Naive B cell (primary cell): ENCODE results near the gene RCOR3. TPM values are rescaled to one million over a fixed set of nuclear protein-coding genes. Genes with fewer than 3 reads are reported as not detected.
"Not testable (repeated sequence)": the region's sequence is repeated elsewhere in the genome, so short reads cannot be mapped to it uniquely, and the experiment has no call there.

Source experiments
- ATAC-seq, 2 donors: fragments of 150-1000 bp; cut with Tn5 transposase; 2 replicates each; pipeline ENCODE4 v1.10.0; 2021; ENCODE audit warnings: low read depth in 2 of 2, mild to moderate bottlenecking in 2 of 2, moderate library complexity in 2 of 2
- DNase-seq: peaks from one replicate; pipeline ENCODE4 v3.0.0; 2022
- H3K27ac Mint-ChIP-seq, 6 donors: one replicate each; pipeline ENCODE4 v1.8.0; 2020 to 2022; ENCODE audit warnings: mild to moderate bottlenecking in 6 of 6, mixed read lengths in 6 of 6, moderate library complexity in 5 of 6, inconsistent platforms in 2 of 6
- H3K27me3 Mint-ChIP-seq, 3 donors: one replicate each; pipeline ENCODE4 v1.8.0; 2021 to 2022; ENCODE audit warnings: mixed read lengths in 3 of 3, mild to moderate bottlenecking in 1 of 3
- H3K36me3 Mint-ChIP-seq, 2 donors: one replicate each; pipeline ENCODE4 v1.8.0; 2020 to 2022; ENCODE audit warnings: mixed read lengths in 2 of 2, inconsistent platforms in 1 of 2, mild to moderate bottlenecking in 1 of 2
- H3K4me1 Mint-ChIP-seq, 3 donors: one replicate each; pipeline ENCODE4 v1.8.0; 2020 to 2022; ENCODE audit warnings: mixed read lengths in 3 of 3, inconsistent platforms in 1 of 3, mild to moderate bottlenecking in 1 of 3, moderate library complexity in 1 of 3
- H3K4me3 Mint-ChIP-seq, 8 donors: one replicate each; pipeline ENCODE4 v1.8.0; 2020 to 2022; ENCODE audit warnings: mild to moderate bottlenecking in 8 of 8, mixed read lengths in 8 of 8, moderate library complexity in 8 of 8, inconsistent platforms in 2 of 8
- H3K9me3 Mint-ChIP-seq, 7 donors: one replicate each; pipeline ENCODE4 v1.8.0; 2020 to 2022; ENCODE audit warnings: mixed read lengths in 7 of 7, mild to moderate bottlenecking in 5 of 7, inconsistent platforms in 2 of 7, moderate library complexity in 1 of 7
- polyA plus RNA-seq, 6 donors: library from polyadenylated mRNA; unstranded; fragments of 300-500 nt; fragmentation: Illumina TruSeq; gene quantifications; one replicate each; pipeline ENCODE4 v1.2.3, GENCODE V29; 2021; ENCODE audit warnings: low read depth in 6 of 6

RCOR3 gene
- polyA plus RNA-seq, 6 donors from 2014 or later = 16.6 to 43.1 (median 29.5) TPM

DNA sequence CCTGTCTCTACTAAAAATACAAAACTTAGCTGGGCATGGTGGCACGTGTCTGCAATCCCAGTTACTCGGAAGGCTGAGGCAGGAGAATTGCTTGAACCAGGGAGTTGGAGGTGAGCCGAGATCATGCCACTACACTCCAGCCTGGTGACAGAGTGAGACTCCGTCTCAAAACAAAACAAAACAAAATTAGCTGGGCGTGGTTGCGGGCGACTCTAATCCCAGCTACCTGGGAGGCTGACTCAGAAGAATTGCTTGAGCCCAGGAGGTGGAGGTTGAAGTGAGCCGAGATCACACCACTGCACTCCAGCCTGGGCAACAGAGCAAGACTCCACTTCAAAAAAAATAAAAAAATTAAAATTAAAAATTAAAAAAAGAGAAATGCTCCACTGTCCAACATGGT, 18.6 kb upstream of the RCOR3 start:
- not testable (repeated sequence) for H3K36me3 Mint-ChIP-seq, H3K9me3 Mint-ChIP-seq, ATAC-seq, H3K4me3 Mint-ChIP-seq, H3K27ac Mint-ChIP-seq, DNase-seq, H3K4me1 Mint-ChIP-seq
- H3K27me3 Mint-ChIP-seq = peaks cover 5 to 13% (median 8%) of the 10 kb centered on the region in 3 donors

DNA sequence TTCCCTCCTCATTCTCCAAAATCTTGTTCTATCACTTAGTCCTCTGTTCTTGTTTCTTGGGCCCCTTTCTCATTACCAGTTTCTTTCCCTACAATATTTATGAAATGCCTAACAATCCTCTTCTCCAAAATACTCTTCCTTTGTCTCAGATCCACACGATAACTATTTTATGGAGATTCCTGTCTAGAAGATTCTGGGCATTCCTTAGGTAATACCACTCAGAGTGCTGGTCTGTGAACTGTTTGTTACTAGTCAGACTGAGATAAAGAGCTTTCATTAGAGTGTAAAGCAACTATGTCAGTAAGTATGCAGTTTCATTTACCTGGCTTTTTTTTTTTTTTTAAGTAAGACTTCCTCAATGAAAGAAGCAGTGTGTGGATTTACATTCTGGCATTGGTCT, 18.1 kb upstream of the RCOR3 start:
- H3K27ac Mint-ChIP-seq = no peak overlapping the region
- no peak for ATAC-seq

DNA sequence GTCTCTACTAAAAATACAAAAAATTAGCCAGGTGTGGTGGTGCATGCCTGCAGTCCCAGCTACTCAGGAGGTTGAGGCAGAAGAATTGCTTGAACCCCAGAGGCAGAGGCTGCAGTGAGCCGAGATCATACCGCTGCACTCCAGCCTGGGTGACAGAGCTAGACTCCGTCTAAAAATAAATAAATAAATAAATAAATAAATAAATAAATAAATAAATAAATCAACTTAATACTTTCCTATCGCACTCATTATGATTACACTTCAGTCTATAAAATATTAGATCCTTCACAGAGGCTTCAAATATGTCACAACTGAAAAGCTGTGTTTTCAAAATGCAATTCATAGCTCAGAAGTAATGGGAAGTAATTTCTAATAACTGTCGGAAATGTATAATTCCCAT, 15.5 kb upstream of the RCOR3 start:
- not testable (repeated sequence) for H3K4me1 Mint-ChIP-seq, H3K9me3 Mint-ChIP-seq, H3K27ac Mint-ChIP-seq, ATAC-seq, H3K36me3 Mint-ChIP-seq, H3K4me3 Mint-ChIP-seq, DNase-seq
- H3K27me3 Mint-ChIP-seq = peaks cover 5 to 13% (median 13%) of the 10 kb centered on the region in 3 donors

More for the DNA sequence above, 18.1 kb upstream of the RCOR3 start:
- Mint-ChIP-seq H3K4me1 (no peaks in the 10 kb centered on the region), H3K9me3 (peaks cover 0 to 5% (median 0%) of the 10 kb centered on the region in 7 donors), H3K27me3 (peaks cover 5 to 13% (median 13%) of the 10 kb centered on the region in 3 donors), H3K36me3 (peaks cover 0 to 7% of the 10 kb centered on the region in 2 donors), H3K4me3 (no peak overlapping the region)
- no peak for DNase-seq

DNA sequence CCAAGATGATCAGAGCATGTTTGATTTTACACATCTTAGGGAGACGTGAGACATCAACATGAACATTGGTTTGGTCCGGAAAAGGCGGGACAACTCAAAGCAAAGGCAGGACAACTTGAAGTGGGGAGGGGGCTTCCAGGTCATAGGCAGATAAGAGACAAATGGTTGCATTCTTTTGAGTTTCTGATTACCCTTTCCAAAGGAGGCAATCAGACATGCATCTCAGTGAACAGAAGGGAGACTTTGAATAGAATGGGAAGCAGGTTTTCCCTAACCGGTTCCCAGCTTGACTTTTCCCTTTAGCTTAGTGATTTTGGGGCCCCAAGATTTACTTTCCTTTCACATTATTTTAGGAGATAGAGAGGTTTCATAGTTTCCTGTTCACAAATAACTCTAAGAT, 12.6 kb upstream of the RCOR3 start:
- not testable (repeated sequence) for DNase-seq, H3K9me3 Mint-ChIP-seq, H3K4me3 Mint-ChIP-seq, H3K4me1 Mint-ChIP-seq, H3K36me3 Mint-ChIP-seq, ATAC-seq, H3K27ac Mint-ChIP-seq
- H3K27me3 Mint-ChIP-seq = peaks cover 0 to 17% (median 4%) of the 10 kb centered on the region in 3 donors

DNA sequence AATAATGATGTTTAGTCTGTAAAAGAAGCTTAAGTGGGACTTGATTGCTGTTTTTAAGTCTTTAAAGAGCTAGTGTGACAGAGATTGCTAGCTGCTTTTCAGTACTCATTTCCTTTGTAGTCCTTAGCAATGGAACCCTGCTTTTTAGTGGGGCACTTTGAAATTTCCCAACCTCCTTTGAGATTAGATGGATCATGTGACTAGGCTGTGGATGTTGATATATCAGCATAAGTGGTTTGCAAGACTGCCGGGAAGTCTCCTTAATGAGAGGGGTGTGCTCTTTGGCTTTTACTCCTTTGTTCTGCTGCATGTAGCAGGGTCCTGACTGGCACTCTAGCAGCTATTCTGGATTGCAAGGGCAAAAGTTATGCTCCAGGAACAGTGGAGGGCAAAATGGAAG, 11.2 kb upstream of the RCOR3 start:
- Mint-ChIP-seq H3K27ac (no peak overlapping the region), H3K36me3 (no peaks in the 10 kb centered on the region), H3K9me3 (no peaks in the 10 kb centered on the region), H3K4me1 (no peaks in the 10 kb centered on the region), H3K27me3 (peaks cover 0 to 19% (median 4%) of the 10 kb centered on the region in 3 donors), H3K4me3 (no peak overlapping the region)
- ATAC-seq (no peak), DNase-seq (no peak)

DNA sequence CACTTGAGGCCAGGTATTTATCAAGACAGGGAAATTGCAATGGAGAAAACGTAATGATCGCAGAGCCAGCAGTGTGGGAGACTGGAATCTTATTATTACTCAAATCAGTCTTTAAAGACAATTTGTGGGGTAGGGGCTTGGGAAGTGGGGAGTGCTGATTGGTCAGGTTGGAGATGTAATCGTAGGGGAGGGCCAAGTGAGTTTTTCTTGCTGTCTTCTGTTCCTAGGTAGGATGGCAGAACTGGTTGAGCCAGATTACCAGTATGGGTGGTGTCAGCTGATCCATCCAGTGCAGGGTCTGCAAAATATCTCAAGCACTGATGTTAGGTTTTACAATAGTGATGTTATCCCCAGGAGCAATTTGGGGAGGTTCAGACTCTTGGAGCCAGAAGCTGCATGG, 9.6 kb upstream of the RCOR3 start:
- not testable (repeated sequence) for H3K4me1 Mint-ChIP-seq, ATAC-seq, H3K27ac Mint-ChIP-seq, H3K36me3 Mint-ChIP-seq, H3K9me3 Mint-ChIP-seq, DNase-seq, H3K4me3 Mint-ChIP-seq
- peaks cover 0 to 15% (median 0%) of the 10 kb centered on the region in 3 donors for H3K27me3 Mint-ChIP-seq

DNA sequence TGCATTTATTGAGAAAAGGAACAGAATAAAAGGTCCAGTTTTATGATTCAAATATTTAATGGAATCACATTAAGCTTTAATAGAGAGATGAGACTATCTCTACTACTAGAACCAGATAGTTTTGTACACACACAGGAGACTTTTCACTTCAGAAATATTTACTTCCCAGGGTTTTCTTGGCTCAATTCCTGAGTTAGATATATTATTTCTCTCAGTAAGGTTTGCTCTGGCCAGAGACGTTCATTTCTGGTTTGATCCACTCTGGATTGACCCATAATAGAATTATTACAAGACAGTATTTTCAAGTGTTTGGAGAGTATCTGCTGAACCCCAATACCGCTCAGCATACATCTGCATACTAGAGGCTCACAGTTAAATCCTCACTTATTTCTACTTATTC, 1.3 kb upstream of the RCOR3 start:
- DNase-seq = no peak
- Mint-ChIP-seq H3K27ac (peak overlapping the region; percentile 30 to 96 (median 91)), H3K4me1 (peaks cover 17 to 23% (median 22%) of the 10 kb centered on the region in 3 donors), H3K9me3 (no peaks in the 10 kb centered on the region), H3K27me3 (peaks cover 0 to 5% (median 0%) of the 10 kb centered on the region in 3 donors), H3K4me3 (peak overlapping the region; percentile 90 to 99 (median 93)), H3K36me3 (peaks cover 0 to 4% of the 10 kb centered on the region in 2 donors)
- ATAC-seq = no peak

DNA sequence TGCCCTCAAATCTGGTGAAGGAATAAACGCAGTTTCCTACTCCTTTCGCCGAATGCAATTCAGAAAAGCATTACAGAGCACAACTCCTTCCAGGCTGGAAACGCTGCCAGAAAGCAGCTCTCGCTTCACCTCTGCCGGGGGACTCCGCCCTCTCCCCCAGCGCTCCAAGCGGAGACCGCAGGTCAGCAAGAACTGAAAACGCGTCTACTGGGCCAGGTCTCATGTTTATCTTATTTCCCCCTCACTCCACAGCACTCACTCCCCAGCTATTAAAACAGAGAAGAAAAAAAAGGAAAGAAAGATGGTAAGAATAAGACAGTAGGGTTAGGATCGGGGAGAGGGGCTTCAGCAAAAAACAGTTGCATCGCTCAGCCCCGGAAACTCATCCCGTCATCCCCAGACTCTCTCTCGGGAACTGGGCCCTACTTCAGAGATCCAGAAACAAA, 833 bp upstream of the RCOR3 start:
- Mint-ChIP-seq H3K9me3 (no peaks in the 10 kb centered on the region), H3K4me1 (peaks cover 17 to 23% (median 22%) of the 10 kb centered on the region in 3 donors), H3K36me3 (peaks cover 0 to 4% of the 10 kb centered on the region in 2 donors), H3K27me3 (peaks cover 0 to under 1% (median 0%) of the 10 kb centered on the region in 3 donors), H3K4me3 (peak overlapping the region; percentile 90 to 99 (median 93)), H3K27ac (peak overlapping the region; percentile 61 to 96 (median 91))
- ATAC-seq (peak; percentile 17 to 22), DNase-seq (peak; percentile 58)

DNA sequence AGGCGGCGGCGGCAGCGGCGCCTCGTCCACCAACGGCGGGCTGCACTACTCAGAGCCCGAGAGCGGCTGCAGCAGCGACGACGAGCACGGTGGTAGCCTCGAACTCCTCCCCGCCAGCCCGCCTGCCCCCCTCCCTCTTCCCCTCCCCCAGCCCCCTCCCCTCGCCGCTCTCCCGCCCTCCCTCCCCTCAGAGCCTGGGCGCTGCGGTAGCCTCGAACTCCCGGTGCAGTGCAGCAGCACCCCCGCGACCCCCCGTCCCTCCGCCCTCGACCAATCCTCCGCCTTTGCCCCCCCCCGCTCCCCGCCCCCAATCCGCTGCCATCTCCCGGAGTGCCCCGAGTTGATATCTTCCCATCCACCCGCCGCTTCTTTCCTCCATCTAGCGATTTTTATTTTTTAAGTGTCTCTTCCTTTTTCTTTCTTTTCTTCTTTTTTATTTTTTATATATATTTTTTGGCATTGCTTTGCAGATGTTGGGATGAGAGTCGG, 516 bp downstream of the RCOR3 start:
- Mint-ChIP-seq H3K4me3 (peak overlapping the region; percentile 90 to 99 (median 92)), H3K27me3 (no peaks in the 10 kb centered on the region), H3K27ac (peak overlapping the region in 5 of 6 donors; percentile 88 to 96 (median 92)), H3K4me1 (peaks cover 17 to 27% (median 23%) of the 10 kb centered on the region in 3 donors), H3K36me3 (peaks cover 0 to 4% of the 10 kb centered on the region in 2 donors), H3K9me3 (no peaks in the 10 kb centered on the region)
- ATAC-seq = peak; percentile 24 to 28
- DNase-seq = no peak

DNA sequence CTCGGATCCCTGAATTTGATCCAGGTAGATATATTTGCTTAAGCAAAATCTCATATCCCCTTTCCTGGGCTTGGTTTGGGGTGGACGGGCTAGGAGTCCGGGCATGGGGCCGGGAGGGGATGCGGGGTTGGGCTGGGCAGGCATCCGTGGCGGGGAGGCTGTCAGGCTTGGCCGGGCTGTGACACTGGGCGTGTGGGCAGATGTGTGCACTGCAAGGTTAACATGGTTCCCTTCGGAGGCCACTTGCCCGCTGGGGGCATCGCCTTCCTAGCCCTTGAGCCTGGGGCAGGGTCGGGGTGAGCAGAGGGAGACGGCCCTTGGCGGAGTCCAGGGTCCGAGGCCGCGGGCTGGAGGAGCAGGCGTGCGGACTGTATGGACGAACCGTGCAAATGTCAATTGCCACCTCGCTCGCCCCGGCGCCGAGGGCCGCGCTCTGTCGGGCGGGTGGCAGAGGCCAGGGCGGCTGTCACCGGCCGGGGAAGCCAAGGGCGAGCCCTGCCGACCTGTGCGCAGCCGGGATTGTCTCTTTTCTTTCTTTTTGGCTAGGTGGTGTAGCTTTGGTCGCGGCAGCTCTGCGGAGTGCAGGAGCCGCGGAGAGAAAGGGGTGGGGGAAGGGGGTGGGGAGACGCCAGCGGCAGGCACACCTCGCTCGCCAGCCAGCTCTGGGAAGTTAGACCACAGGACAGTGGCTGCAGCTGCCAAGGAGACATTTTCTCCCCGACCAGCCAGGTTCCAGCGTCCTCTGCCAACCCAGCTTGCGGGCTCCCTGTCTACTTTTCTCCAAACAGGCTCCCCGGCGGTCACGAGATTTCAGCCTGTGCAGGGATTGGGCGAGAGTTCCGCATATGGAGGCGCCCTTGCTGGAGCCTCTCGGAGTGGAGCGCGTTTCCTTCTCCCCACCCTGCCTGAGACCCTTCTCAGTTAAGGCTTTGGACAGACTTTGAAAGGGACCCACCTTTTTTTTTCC, 1.3 kb downstream of the RCOR3 start:
- Mint-ChIP-seq H3K36me3 (peaks cover 0 to 4% of the 10 kb centered on the region in 2 donors), H3K9me3 (no peaks in the 10 kb centered on the region), H3K27ac (peak overlapping the region; percentile 66 to 98 (median 91)), H3K27me3 (no peaks in the 10 kb centered on the region), H3K4me1 (peaks cover 17 to 27% (median 23%) of the 10 kb centered on the region in 3 donors), H3K4me3 (peak overlapping the region; percentile 78 to 99 (median 92))
- ATAC-seq (peak; percentile 23 to 41), DNase-seq (peak; percentile 54)

DNA sequence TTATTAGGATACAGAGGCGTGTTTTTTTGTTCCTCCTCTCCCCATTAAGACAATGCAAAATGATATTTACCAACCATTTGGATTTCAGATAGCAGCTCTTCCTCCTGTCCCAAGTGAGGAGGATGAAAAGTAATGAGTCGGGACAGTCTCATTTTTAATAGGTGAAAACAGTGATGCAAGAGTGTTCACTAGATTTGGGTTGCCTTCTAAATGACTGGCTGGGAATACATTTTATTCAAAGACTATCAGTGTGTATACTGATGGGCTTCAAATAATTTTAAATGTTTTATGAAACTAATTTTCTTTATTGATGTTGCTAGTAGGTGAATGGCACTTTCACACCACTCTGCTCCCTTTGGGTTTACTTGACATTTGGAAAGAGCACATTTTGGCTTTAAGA, 2.1 kb downstream of the RCOR3 start:
- DNase-seq (no peak), ATAC-seq (no peak)
- Mint-ChIP-seq H3K27me3 (no peaks in the 10 kb centered on the region), H3K4me3 (peak overlapping the region; percentile 78 to 99 (median 92)), H3K4me1 (peaks cover 20 to 27% (median 23%) of the 10 kb centered on the region in 3 donors), H3K27ac (peak overlapping the region; percentile 19 to 96 (median 80)), H3K36me3 (peaks cover 0 to 4% of the 10 kb centered on the region in 2 donors), H3K9me3 (no peaks in the 10 kb centered on the region)

DNA sequence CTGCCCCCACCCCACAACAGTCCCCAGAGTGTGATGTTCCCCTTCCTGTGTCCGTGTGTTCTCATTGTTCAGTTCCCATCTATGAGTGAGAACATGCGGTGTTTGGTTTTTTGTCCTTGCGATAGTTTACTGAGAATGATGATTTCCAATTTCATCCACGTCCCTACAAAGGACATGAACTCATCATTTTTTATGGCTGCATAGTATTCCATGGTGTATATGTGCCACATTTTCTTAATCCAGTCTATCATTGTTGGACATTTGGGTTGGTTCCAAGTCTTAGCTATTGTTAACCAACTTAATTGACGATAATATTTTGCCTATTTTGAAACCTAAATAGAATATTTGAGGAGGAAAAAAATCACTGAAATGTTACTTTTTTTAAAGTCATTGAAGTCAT, 3.9 kb downstream of the RCOR3 start:
- H3K36me3 Mint-ChIP-seq, H3K27ac Mint-ChIP-seq, DNase-seq, H3K9me3 Mint-ChIP-seq, ATAC-seq, H3K27me3 Mint-ChIP-seq, H3K4me3 Mint-ChIP-seq: not testable (repeated sequence)
- peaks cover 16 to 20% (median 17%) of the 10 kb centered on the region in 3 donors for H3K4me1 Mint-ChIP-seq

DNA sequence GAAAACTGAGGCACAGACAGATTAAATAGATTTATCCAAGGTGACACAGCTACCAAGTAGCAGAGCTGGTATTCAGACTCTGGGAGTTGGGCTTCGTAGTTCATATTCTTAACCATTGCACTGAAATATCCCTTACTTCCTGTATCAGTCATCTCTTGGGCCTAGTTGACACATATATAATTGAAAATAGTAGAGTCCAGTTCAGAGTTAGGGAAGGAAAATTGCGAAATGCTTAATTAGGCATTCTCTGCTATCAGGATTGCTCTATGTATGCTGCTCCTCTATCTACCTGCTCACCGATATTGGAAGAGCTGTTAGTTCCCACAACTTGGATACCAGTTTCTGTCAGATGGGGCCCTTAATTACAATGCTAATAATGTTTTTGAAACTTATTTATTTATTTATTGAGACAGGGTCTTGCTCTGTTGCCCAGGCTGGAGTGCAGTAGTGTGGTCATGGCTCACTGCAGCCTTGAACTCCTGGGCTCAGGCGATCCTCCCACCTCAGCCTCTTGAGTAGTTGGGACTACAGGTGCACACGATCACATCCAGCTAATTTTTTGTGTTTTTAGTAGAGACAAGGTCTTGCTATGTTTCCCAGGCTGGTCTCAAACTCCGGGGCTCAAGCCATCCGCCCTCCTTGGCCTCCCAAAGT, 8.2 kb downstream of the RCOR3 start:
- H3K9me3 Mint-ChIP-seq = no peaks in the 10 kb centered on the region
- peak overlapping the region in 1 of 8 donors; percentile 72 for H3K4me3 Mint-ChIP-seq
- H3K4me1 Mint-ChIP-seq = peaks cover 0 to 7% (median 3%) of the 10 kb centered on the region in 3 donors
- no peak for DNase-seq
- no peak for ATAC-seq
- H3K27ac Mint-ChIP-seq = no peak overlapping the region
- peaks cover 0 to 13% of the 10 kb centered on the region in 2 donors for H3K36me3 Mint-ChIP-seq
- H3K27me3 Mint-ChIP-seq = no peaks in the 10 kb centered on the region
